Activated CD4-positive, alpha-beta T cell treated with anti-CD3 and anti-CD28 coated beads, Interleukin-2, amount 50 U/mL, for 24 hours (primary cell): ENCODE results near the gene PLD4.
"Not testable (repeated sequence)": the region's sequence is repeated elsewhere in the genome, so short reads cannot be mapped to it uniquely, and the experiment has no call there.

ENCODE experiments used
- DNase-seq, 2 donors: peaks; one replicate each; pipeline ENCODE4 v3.0.0-alpha.2; 2020; ENCODE audit warnings: low read depth in 1 of 2, low spot score in 1 of 2

Gene PLD4, protein sequence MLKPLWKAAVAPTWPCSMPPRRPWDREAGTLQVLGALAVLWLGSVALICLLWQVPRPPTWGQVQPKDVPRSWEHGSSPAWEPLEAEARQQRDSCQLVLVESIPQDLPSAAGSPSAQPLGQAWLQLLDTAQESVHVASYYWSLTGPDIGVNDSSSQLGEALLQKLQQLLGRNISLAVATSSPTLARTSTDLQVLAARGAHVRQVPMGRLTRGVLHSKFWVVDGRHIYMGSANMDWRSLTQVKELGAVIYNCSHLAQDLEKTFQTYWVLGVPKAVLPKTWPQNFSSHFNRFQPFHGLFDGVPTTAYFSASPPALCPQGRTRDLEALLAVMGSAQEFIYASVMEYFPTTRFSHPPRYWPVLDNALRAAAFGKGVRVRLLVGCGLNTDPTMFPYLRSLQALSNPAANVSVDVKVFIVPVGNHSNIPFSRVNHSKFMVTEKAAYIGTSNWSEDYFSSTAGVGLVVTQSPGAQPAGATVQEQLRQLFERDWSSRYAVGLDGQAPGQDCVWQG

DNA sequence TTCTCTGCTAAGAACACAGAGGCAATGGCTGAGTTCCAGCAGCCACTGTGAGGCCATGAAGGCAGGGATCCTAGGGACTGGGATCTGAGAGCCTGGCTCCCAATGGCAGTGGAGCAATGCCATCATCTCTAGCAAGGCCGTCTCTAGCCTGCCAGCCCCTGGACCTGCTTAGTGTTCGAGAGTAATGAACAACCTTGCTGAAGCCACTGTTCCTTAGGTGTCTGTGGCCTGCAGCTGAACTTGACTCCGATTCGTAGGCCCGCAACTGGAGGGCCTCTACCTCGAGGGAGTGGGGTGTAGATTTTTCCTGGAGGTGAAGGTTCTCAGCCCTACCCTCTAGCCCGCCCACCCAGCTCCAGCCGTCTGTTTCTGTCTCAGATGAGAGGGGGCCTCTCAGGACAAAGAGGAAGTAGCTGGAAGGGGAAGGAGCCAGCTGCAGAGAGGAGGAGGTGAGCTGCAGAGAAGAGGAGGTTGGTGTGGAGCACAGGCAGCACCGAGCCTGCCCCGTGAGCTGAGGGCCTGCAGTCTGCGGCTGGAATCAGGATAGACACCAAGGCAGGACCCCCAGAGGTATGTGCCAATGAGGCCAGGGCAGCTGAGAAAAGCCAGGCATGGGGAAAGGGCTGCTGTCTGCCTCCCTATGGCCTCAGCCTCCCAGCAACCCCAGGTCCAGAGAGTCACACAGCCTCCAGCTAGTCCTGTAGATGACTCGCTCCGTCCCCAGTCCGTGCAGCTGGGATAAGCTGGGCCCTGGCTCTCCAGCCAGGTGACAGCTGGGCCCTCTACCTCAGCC lies at the start of gene PLD4:
Gene PLD4, plus strand, starts transcription at position 459 of the 793 bp plus-strand sequence. CDS start 2,262 bp downstream, outside the sequence.
- DNase-seq, result no peak

DNA sequence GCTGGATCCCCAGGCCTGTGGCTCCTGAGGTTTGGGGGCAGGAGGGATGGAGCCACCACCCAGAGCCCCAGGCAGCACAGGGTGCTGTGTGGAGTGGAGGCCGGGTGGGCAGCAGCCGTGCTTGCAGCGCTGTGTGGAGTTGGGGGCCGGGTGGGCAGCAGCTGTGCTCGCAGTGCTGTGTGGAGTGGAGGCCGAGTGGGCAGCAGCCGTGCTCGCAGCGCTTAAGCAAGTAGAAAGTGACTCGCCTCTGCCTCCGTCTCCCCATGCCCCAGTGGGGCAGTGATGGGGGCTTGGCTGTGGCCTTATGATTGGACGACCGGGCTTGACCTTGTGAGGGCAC lies 49.3 kb upstream of the PLD4 start:
- no peak for DNase-seq

DNA sequence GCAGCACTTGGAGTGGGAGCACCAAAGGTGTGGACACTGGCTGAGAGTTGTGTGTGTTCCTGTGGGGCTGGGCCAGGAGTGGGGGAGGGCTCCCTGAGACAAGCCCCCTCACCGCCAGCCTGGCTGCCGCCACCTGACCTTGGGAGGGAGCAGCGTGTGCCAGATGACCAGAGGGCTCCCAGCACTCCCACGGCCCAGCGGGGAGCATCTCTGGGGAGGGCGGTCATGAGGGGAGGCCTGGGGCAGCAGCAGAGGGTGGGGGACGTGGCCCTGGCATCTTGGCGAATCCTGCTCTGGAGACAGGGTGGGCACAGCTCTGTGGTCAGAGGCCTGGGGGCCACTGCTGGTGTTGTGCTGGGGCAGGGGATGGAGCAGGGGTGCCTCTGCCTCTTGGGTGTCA lies 48.9 kb upstream of the PLD4 start:
- no peak for DNase-seq

DNA sequence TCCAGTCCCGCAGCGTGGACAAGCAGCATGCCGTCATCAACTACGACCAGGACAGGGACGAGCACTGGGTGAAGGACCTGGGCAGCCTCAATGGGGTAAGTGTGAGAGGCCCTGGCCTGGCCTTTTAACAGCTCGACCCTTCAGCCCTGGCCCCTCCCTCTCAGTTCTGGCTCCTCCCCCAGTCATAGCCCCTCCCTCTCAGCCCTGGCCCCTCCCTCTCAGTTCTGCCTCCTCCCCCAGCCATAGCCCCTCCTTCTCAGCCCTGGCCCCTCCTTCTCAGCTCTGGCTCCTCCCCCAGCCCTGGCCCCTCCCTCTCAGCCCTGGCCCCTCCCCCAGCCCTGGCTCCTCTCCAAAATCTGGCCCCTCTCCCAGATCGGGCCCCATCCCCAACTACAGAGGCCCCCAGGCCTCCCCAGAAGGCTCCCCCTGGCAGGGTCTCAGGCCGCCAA lies 48.4 kb upstream of the PLD4 start:
- no peak for DNase-seq

DNA sequence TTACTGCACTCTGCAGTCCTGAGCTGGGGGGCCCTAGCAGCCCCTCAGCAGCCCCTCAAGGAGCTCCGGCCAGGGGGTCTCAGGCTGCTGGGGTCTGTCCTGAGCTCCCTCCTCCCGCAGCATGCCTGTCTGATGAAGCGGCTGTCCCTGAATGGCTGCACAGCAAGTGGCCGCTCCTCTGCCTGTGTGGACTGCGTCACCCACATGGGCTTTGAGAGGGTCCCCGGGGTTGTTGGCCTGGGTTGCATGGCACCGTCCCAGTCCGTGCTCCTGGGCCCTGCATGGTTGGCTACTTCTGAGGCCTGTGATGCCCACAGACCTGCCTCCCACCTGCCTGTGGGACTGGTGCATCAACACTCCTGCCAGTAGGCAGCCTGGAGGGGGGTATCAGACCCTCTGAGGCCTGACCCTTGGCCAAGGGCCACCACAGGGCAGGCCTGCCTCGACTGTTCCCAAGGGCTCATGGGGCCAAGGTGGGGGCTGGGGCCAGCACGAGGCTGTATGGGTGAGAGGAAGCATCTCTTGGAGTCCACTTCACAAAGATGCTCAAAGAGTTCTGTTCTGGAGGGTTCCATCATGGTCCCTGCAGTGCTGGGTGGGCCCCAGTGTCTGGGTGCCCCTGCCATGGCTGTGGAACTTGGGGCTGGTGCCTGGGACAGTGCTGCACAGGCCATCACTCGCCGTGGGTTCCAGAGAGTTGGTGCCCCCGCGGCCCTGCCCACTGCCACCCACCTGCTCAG lies 47.4 kb upstream of the PLD4 start:
- DNase-seq, result no peak

DNA sequence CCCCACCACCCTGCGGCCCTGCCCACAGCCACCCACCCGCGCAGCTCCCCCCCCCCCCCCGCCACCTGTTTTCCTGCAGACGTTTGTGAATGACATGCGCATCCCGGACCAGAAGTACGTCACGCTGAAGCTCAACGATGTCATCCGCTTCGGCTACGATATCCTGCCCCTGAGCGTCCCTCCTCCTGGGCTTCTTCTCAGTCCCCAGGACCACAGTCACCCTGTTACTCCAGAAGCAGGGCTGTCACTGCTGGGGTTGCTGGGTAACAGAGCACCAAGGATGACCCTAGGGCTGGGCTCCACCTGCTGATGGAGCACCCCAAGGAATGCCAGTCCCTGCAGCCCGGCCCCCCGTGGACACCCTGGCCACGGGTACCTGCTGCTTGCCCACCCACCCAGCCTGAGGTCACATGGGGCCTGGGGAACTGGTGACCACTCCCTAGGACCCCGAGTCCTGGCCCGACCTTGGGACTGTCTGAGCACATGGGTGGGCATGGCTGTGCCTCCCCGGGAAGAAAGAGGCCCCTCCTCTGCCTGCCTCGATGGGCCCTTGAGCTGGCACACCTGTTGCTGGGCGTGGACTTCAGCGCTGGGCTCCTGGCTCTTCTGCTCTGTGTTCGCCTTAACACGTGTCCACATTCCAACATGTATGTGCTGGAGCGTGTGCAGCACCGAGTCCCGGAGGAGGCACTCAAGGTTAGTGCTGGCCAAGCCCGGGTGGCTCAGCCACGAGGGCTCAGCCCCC lies 46.7 kb upstream of the PLD4 start:
- DNase-seq, result no peak

DNA sequence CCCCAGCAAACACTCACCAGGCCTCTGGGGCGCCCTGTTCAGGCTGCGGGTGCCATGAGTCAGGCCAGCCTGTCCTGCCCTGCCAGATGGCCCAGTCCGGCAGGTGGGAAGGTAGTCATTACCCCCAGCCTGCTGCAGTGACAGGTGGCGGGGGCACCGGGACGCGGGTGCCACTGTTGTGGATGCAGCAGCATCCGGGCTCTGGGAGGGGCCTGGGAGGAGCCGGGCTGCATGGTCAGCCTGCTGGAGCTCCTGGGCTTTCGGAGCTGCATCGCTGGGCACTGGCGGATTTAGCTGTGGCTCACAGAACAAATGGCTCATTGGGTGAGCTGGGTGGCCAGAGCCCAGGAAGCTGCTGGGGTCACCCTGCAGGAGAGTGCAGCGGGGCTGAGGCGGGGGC lies 46.1 kb upstream of the PLD4 start:
- no peak for DNase-seq

DNA sequence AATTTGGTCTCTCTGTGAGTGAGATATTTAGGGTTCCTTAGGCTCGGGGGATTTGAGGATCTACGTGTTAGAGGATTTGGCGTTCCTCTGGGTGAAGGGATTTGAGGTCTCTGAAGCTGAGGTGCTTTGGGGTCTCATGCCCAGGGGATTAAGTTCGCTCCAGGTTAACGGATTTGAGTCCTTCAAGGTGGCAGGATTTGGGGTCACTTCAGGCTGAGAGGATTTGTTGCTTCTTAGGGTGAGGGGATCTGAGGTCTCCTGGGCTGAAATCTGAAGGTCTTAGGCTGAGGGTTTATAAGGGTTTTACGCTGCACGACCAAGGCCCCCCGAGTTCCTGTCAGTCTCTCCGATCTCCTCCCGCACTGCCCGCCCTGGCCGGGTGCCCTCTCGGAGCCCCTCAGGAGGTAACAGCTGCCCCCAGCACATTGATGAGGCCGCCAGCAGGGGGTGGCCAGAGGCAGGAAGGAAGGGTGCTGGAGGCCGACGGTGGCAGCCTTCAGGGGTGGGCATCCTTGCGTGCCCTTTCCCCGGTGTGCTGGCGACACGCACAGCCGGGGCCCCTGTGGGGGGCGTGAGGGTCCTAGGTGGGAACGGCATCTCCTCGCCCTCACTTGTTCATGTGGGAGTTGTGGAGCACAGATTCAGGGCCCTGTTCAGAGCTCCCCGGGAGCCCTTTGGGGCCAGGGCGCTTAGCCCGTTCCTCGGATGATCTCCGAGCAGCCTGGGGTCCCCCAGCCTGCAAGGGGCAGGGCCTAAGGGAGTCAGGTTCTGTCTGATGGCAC lies 45.3 kb upstream of the PLD4 start:
- DNase-seq, result no peak

DNA sequence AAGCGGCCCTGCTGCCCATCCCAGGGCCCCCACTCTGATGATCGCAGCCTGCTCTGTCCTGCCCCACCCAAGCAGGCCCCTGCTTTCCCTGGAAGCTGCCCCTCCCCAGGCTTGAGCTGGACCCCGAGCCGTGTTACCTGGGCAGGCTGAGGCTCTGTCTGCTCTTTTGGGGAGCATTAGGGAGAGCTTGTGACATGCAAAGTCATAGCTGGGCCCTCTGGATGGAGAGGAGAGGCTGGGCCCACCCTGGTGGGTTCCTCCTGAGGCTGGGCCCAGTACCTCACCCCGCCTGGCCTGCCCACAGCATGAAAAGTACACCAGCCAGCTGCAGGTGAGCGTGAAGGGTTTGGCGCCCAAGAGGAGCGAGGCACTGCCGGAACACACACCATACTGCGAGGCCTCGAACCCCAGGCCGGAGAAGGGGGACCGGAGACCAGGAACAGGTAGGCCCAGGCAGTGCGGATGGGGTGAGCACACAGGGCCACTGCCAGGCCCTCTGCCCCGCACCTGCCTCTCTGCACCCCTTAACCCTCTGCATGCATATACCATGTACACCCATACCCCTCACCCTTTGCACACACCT lies 44.6 kb upstream of the PLD4 start:
- no peak for DNase-seq

DNA sequence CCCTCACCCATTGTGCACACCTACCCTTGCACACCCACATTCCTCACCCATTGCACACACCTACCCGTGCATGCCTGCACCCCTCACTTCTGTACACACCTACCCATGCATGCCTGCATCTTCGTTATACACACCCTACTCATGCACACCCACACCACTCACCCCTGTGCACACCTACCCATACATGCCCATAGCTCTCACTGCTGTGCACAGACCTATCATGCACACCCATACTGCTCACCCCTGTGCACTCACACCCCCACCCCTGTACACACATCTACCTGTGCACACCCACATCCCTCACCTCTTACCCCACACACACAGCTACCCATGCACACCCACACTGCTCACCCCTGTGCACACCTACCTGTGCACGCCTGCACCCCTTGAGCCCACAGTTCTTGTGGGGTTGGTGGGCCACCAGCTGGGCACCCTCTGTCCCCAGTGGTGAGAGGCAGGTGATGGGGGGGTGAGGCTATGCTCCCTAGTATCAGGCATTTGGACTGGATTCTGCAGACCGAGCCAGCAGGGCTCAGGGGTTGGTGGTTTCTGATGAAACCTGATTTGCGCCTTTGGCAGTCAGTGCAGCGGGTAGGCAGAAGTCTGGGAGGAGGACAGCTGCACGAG lies 44.0 kb upstream of the PLD4 start:
- DNase-seq, result no peak

DNA sequence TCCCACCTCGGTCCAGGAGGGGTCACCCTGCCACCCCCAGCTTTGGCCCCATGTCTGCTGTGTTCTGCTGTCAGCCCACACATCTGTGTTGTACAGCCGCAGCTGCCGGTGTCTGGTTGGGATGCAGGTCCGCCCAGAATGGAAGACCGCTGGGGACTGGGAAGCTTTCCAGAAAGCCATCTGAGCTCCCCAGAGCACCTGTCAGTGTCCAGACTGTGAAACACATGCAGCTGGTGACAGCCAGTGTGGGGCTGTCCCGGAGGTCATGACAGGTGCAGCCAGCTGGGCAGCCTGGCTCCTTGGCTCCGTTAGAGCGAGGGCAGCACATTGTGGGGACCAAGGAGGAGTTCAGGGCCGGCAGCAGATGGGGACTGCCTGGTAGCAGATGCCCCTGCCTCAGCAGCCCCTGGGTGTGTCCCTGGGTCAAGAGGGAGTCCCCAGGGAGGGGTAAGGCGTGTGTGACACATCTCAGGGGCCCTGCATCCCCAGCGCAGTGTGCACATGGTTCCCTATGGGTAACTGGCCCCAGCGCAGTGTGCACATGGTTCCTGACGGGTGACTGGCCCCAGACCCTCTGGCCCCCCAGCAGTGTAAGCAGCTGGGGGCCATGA lies 43.2 kb upstream of the PLD4 start:
- no peak for DNase-seq

DNA sequence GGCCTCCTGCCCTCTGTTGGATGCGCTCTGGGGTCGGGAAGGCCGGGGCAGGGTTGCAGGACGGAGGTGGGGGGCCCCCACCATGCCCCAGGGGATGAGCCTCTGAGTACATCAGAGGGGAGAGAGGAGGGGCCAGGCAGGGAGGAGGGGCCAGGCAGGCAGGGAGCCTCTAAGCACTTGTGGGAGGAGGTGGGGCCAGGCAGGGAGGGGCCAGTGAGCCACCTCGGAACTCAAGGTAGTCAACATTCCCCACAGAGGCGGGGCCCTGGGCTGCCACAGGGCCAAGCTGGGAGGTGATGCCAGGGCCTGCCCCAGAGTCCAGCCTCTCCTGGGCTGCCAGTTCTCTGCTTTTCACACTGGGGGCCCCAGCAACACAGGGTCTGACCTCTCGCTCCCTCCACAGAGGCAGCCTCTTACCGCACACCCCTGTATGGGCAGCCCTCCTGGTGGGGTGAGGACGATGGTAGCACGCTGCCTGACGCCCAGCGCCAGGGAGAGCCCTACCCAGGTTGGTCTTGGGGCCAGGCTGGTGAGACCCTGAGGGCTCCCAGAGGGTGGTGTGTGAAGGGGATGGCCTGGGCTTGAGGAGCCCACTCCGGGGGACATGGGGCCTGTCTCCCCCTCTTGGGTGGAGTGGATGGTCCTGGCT lies 42.2 kb upstream of the PLD4 start:
- no peak for DNase-seq

DNA sequence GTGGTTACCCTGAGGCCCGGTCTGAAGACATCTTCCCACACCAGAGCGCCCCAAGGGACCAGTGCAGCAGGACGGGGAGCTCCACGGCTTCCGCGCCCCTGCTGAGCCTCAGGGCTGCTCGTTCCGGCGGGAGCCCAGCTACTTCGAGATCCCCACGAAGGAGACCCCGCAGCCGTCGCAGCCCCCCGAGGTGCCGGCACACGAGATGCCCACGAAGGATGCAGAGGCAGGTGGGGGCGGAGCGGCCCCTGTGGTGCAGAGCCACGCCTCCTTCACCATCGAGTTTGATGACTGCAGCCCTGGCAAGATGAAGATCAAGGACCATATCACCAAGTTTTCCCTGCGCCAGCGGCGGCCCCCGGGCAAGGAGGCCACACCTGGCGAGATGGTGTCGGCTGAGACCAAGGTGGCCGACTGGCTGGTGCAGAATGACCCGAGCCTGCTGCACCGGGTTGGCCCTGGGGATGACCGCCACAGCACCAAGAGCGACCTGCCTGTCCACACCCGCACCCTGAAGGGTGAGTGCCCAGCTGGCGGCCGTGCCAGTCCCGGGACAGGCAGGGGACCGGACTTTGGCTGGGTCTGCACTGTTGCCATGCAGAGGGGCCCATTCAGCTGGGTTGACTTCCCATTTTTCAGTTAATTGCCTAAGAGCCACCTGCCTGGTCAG lies 41.6 kb upstream of the PLD4 start:
- no peak for DNase-seq

DNA sequence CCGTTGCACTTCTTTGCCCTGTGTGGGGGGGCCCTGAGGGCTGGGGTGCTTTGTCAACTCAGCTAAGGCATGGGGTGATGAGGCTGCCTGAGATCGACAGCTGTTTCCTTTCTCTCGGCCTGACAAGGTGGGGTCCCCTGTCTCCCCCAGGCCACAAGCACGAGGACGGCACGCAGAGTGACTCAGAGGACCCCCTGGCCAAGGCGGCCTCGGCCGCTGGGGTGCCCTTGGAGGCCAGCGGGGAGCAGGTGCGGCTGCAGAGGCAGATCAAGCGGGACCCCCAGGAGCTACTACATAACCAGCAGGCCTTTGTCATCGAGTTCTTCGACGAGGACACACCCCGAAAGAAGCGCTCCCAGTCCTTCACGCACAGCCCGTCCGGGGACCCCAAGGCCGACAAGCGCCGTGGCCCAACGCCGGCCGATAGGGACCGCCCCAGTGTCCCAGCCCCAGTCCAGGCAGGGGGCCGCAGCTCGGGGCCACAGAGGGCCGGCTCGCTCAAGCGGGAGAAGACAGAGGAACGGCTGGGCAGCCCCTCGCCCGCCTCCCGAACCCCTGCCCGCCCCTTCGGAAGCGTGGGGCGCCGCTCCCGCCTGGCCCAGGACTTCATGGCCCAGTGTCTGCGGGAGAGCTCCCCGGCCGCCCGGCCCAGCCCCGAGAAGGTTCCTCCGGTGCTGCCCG lies 40.9 kb upstream of the PLD4 start:
- DNase-seq, result no peak

DNA sequence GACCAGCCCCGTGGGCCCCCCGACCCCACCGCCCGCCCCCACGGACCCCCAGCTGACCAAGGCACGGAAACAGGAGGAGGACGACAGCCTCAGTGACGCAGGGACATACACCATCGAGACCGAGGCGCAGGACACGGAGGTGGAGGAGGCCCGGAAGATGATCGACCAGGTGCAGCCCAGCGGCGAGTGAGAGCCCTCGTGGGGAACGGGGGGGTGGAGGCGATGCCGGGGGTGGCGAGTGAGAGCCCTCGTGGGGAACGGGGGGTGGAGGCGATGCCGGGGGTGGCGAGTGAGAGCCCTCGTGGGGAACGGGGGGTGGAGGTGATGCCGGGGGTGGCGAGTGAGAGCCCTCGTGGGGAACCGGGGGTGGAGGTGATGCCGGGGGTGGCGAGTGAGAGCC lies 40.3 kb upstream of the PLD4 start:
- not testable (repeated sequence) for DNase-seq

DNA sequence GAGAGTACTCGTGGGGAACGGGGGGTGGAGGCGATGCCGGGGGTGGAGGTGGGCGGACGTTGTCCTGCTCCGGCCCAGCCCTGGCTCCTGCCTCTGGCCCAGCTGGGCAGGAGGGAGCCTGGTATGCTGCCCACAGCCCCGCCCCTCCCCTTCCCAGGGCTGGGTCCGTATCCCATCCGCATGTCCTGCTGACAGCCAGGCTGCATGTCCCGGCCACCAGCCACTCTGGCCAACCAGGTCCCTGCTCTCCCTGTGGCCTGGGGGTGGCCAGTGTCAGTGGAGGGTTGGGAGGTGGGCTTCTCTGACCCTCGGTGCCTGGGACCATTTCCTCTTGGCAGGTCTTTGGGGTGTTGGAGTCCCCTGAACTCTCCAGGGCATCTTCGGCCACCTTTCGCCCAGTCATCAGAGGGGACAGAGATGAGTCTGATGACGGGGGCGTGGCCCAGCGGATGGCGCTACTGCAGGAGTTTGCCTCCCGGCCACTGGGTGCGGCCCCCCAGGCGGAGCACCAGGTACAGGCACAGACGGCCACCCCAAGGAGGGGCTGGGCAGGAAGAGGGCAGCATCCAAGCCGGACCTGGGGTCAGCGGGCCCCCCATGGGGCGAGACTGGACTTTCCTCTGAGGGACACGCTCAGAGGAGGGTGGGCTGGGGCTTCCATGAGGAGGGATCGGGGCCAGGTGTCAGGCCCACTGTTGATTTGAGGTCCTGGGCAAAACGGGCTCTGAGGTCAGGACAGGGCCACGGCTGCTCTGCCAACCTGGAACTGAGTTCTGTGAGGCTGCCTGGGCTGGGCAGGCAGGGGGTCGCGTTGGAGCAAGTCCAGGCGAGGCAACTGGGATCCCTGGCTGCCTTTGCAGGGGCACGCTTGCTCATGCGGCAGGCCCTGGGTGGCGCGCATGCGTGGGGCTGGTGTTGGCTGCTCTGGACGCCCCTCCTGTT lies 39.4 kb upstream of the PLD4 start:
- no peak for DNase-seq
